ENCODE data around the gene C8G.

C8G gene

DNA sequence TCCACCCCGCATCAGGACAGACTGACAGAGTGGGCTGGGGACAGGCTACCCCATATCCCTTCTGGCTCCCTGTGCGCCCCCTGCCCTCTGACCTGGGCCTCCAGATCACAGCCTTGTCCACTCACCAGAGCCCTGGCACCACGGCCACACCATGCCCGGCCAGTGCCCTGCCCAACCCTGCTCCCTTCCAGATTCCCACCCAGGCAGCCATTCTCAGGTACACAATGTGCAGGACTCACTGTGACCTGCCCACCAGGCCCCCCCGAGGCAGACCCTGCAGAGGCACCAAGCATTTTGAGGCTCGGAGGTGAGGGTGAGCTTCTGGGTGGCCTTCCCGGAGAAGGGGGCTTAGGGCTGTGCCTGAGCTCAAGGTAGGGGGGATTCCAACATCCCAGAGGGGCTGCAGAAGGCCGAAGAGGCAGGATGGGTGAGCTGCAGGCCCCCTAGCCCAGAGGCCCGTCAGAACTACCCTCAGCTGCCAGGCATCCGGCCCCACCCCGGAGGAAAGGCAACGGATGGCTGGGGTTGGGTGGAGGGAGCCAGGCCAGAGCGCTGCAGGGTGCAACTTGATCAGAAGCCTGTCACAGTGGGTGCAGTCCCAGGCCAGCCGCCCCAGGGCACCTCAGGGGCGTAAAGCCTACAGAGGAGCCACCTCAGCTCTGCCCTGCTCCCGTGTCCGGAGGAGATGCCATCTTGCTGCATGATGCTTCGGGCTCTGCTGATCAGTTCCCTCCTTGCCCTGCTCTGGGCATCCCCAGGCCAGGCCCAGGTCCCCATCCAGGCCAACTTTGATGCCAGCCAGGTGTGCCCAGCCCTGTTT, 37.4 kb downstream of the C8G start, which contains the start of gene LCNL1:
Gene LCNL1, plus strand, starts transcription at position 762 of the 820 bp plus-strand sequence. CDS start 594 bp downstream, outside the sequence.
- ChIA-PET CTCF (no interaction called here), POLR2A (interaction anchor here (1.6 to 1.7 kb wide), 2 partner anchors 9 to 11 kb away, joined by 5 to 12 read pairs; no protein-coding TSS in a partner anchor)
- no peak for DNase-seq (ENCODE audit: extremely low spot score)
- TF ChIP-seq TARDBP (IDR thresholded peaks at IDR 0.05) (no peak), ELF4 (IDR thresholded peaks at IDR 0.05) (no peak), NFRKB (IDR thresholded peaks at IDR 0.05) (no peak), PKNOX1 (IDR thresholded peaks at IDR 0.05) (no peak), CTBP1 (IDR thresholded peaks at IDR 0.05; ENCODE audit: borderline replicate concordance) (no peak), FOXK2 (IDR thresholded peaks at IDR 0.05) (no peak), FOXM1 (IDR thresholded peaks at IDR 0.05; ENCODE audit: borderline replicate concordance) (no peak), SUZ12 (IDR thresholded peaks at IDR 0.05) (no peak), SP1 (IDR thresholded peaks at IDR 0.05) (no peak), FOXA1 (IDR thresholded peaks at IDR 0.05) (no peak), ARNT (IDR thresholded peaks at IDR 0.05) (no peak), L3MBTL2 (conservative IDR thresholded peaks at IDR 0.05) (no peak), HDGF (IDR thresholded peaks at IDR 0.05; ENCODE audit: borderline replicate concordance) (no peak), BHLHE40 (IDR thresholded peaks at IDR 0.05; ENCODE audit: borderline replicate concordance) (no peak), LEF1 (IDR thresholded peaks at IDR 0.05; ENCODE audit: borderline replicate concordance) (no peak), ZNF384 (IDR thresholded peaks at IDR 0.05) (no peak)

GRCh38 chr9:136983167-136983566, 38.1 kb downstream of the C8G start:
- CTCF ChIA-PET, result no interaction called here
- DNase-seq (ENCODE audit: extremely low spot score), result no peak
- POLR2A ChIA-PET, result no interaction called here
- no peak for TF ChIP-seq CTBP1 (IDR thresholded peaks at IDR 0.05; ENCODE audit: borderline replicate concordance)

GRCh38 chr9:136983656-136984314, 38.7 kb downstream of the C8G start:
- CTCF ChIA-PET, result no interaction called here
- TF ChIP-seq LEF1 (IDR thresholded peaks at IDR 0.05; ENCODE audit: borderline replicate concordance) (no peak), FOXM1 (IDR thresholded peaks at IDR 0.05; ENCODE audit: borderline replicate concordance) (no peak)
- DNase-seq (ENCODE audit: extremely low spot score), result no peak
- POLR2A ChIA-PET, result no interaction called here

DNA sequence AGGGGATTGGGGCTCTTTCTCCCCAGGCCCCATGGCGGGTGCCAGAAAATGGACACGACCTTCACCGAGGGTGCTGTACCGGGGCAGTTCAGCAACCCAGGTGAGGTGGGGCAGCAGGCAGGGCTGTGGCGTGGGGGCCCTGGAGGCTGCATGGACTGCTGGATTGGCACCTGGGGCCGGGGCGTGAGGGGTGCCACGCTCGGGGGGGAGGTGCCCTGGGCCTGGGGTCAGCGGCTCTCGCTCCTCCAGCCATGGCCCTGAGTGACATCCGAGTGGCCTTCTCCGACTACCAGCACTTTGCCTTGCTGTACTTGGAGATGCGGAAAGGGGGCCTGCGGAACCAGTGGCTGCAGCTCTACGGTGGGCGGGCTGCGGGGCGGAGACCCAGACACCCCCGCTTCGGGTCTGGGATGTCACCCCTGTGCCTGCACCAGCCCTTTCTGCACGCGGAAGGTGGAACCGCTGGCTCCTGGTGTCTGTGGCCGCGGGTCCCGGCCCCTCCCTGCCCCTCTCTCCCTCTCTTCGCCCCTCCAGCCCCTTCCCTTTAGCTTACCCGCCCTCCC, 39.5 kb downstream of the C8G start:
- ChIA-PET CTCF (no interaction called here), POLR2A (no interaction called here)
- DNase-seq (ENCODE audit: extremely low spot score), result no peak
- TF ChIP-seq ELF4 (IDR thresholded peaks at IDR 0.05) (no peak), FOXA1 (IDR thresholded peaks at IDR 0.05) (no peak)

DNA sequence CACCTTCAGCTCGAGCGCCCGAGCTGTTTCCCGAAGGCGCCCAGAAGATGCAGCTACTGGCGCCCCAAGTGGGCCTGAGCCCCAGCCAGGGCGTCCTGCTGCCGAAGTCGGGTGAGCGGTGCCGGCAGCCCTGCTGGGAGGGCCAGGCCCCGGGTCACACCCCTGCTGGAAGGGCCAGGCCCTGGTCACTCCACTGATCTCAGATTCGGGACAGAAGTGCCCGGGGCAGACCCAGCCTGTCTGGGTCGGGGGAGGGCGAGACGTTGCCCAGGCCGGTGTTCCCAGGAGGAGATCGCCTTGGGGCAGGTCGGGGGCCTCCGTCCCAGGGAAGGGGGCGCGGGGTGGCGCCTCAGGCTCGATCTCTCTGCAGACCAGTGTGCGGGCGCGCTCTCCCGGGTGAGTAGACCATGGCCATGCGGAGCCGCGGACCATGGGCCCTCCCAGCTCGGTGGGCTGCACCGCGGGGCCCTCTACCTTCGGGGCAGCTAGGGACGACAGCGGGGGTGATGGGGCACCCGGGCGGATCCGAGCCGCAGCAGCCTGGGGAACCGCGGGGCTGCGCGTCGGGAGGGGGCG, 40.1 kb downstream of the C8G start:
- ChIA-PET POLR2A (no interaction called here), CTCF (no interaction called here)
- no peak for TF ChIP-seq FOXK2 (IDR thresholded peaks at IDR 0.05)
- TF ChIP-seq ZNF384 (IDR thresholded peaks at IDR 0.05), result no peak
- no peak for TF ChIP-seq FOXA1 (IDR thresholded peaks at IDR 0.05)
- no peak for TF ChIP-seq TARDBP (IDR thresholded peaks at IDR 0.05)
- TF ChIP-seq HDGF (IDR thresholded peaks at IDR 0.05; ENCODE audit: borderline replicate concordance), result no peak
- TF ChIP-seq BHLHE40 (IDR thresholded peaks at IDR 0.05; ENCODE audit: borderline replicate concordance), result no peak
- TF ChIP-seq LEF1 (IDR thresholded peaks at IDR 0.05; ENCODE audit: borderline replicate concordance), result no peak
- TF ChIP-seq ELF4 (IDR thresholded peaks at IDR 0.05), result no peak
- TF ChIP-seq PKNOX1 (IDR thresholded peaks at IDR 0.05), result no peak
- no peak for TF ChIP-seq CTBP1 (IDR thresholded peaks at IDR 0.05; ENCODE audit: borderline replicate concordance)
- no peak for TF ChIP-seq NFRKB (IDR thresholded peaks at IDR 0.05)
- no peak for TF ChIP-seq FOXM1 (IDR thresholded peaks at IDR 0.05; ENCODE audit: borderline replicate concordance)
- TF ChIP-seq SP1 (IDR thresholded peaks at IDR 0.05), result no peak
- no peak for TF ChIP-seq ARNT (IDR thresholded peaks at IDR 0.05)
- TF ChIP-seq L3MBTL2 (conservative IDR thresholded peaks at IDR 0.05), result no peak
- no peak for DNase-seq (ENCODE audit: extremely low spot score)

DNA sequence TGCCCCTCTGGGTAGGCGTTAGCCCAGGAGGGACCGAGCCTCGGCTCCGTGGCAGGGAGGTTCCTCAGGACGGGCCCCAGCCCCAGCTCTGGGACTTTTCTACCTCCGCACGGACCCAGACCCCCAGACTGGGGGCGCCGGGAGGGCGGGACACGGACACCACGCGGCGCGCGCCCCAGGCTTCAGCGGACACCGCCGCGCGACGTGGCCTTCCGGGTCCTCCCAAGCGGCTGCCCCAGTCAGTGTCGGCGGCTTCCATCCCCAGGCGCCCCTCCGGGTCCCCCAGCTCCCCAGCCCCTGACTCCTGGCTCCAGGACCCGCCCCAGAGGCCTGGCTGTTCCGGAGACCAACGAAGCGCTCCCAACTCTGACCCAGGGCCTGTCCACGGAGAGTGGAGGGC, 40.8 kb downstream of the C8G start:
- TF ChIP-seq SUZ12 (IDR thresholded peaks at IDR 0.05) (no peak), ZNF384 (IDR thresholded peaks at IDR 0.05) (no peak), CTBP1 (IDR thresholded peaks at IDR 0.05; ENCODE audit: borderline replicate concordance) (no peak), SP1 (IDR thresholded peaks at IDR 0.05) (no peak), L3MBTL2 (conservative IDR thresholded peaks at IDR 0.05) (no peak), NFRKB (IDR thresholded peaks at IDR 0.05) (no peak), ARNT (IDR thresholded peaks at IDR 0.05) (no peak), PKNOX1 (IDR thresholded peaks at IDR 0.05) (no peak), BHLHE40 (IDR thresholded peaks at IDR 0.05; ENCODE audit: borderline replicate concordance) (no peak), LEF1 (IDR thresholded peaks at IDR 0.05; ENCODE audit: borderline replicate concordance) (no peak), FOXK2 (IDR thresholded peaks at IDR 0.05) (no peak), ELF4 (IDR thresholded peaks at IDR 0.05) (no peak), FOXA1 (IDR thresholded peaks at IDR 0.05) (no peak), HDGF (IDR thresholded peaks at IDR 0.05; ENCODE audit: borderline replicate concordance) (no peak), TARDBP (IDR thresholded peaks at IDR 0.05) (no peak), FOXM1 (IDR thresholded peaks at IDR 0.05; ENCODE audit: borderline replicate concordance) (no peak)
- ChIA-PET POLR2A (no interaction called here), CTCF (no interaction called here)
- DNase-seq (ENCODE audit: extremely low spot score), result no peak

Measured in HEK293T (cell line).